H9 (cell line): ENCODE data around the gene HOMER3. TPM values are rescaled to one million over a fixed set of nuclear protein-coding genes. Genes with fewer than 3 reads are reported as not detected.

Source experiments
- DNase-seq: peaks from one replicate; pipeline ENCODE4 v3.0.0-alpha.2; 2017
- H2AFZ ChIP-seq: one replicate; pipeline ENCODE4 v1.6.1; 2013; ENCODE audit warnings: mild to moderate bottlenecking, low read length, control low read depth, moderate library complexity
- H2AK5ac ChIP-seq: 2 replicates; pipeline ENCODE4 v1.6.1; 2013; ENCODE audit warnings: low read length, control low read depth, mixed read lengths; ENCODE audit not compliant: insufficient read length
- H2BK120ac ChIP-seq: one replicate; pipeline ENCODE4 v1.6.1; 2013; ENCODE audit warnings: low read depth, mild to moderate bottlenecking, low read length, control low read depth, inconsistent platforms; ENCODE audit not compliant: poor library complexity, severe bottlenecking
- H2BK12ac ChIP-seq: 2 replicates; pipeline ENCODE4 v1.6.1; 2013; ENCODE audit warnings: low read length, control low read depth, mixed read lengths, low read depth; ENCODE audit not compliant: insufficient read length
- H2BK15ac ChIP-seq: 2 replicates; pipeline ENCODE4 v1.6.1; 2013; ENCODE audit warnings: low read depth, low read length, control low read depth
- H2BK20ac ChIP-seq: one replicate; pipeline ENCODE4 v1.6.1; 2013; ENCODE audit warnings: low read depth, mild to moderate bottlenecking, low read length, control low read depth, inconsistent platforms; ENCODE audit not compliant: poor library complexity, severe bottlenecking
- H2BK5ac ChIP-seq: 2 replicates; pipeline ENCODE4 v1.6.1; 2013; ENCODE audit warnings: low read length, control low read depth, mixed read lengths; ENCODE audit not compliant: insufficient read length
- H3K14ac ChIP-seq: 2 replicates; pipeline ENCODE4 v1.6.1; 2013; ENCODE audit warnings: low read length, control low read depth; ENCODE audit not compliant: insufficient read depth
- H3K18ac ChIP-seq: 2 replicates; pipeline ENCODE4 v1.6.1; 2013; ENCODE audit warnings: low read depth, mild to moderate bottlenecking, mixed read lengths, low read length, control low read depth; ENCODE audit not compliant: insufficient read length
- H3K23ac ChIP-seq: 2 replicates; pipeline ENCODE4 v1.6.1; 2013; ENCODE audit warnings: low read length, control low read depth, mixed read lengths, low read depth; ENCODE audit not compliant: insufficient read length
- H3K23me2 ChIP-seq: 2 replicates; pipeline ENCODE4 v1.6.1; 2013; ENCODE audit warnings: low read depth, mild to moderate bottlenecking, mixed read lengths, low read length, control low read depth; ENCODE audit not compliant: insufficient read length, poor library complexity, severe bottlenecking
- H3K27ac ChIP-seq: 2 replicates; pipeline ENCODE4 v1.5.1; 2013; ENCODE audit warnings: low read length, control low read depth, mixed read lengths, low read depth; ENCODE audit not compliant: insufficient read length
- H3K27me3 ChIP-seq: 2 replicates; pipeline ENCODE4 v1.6.1; 2013; ENCODE audit warnings: low read length, control low read depth, inconsistent platforms; ENCODE audit not compliant: insufficient read depth
- H3K4ac ChIP-seq: 2 replicates; pipeline ENCODE4 v1.6.1; 2013; ENCODE audit warnings: low read depth, mild to moderate bottlenecking, control low read depth, inconsistent platforms, low read length, moderate library complexity
- H3K4me1 ChIP-seq: 2 replicates; pipeline ENCODE4 v1.6.1; 2013; ENCODE audit warnings: low read length, control low read depth, inconsistent platforms; ENCODE audit not compliant: insufficient read depth
- H3K4me2 ChIP-seq: 2 replicates; pipeline ENCODE4 v1.6.1; 2013; ENCODE audit warnings: low read length, control low read depth, mixed read lengths; ENCODE audit not compliant: insufficient read length, insufficient read depth
- H3K56ac ChIP-seq: 2 replicates; pipeline ENCODE4 v1.6.1; 2013; ENCODE audit warnings: low read depth, mild to moderate bottlenecking, mixed read lengths, low read length, control low read depth; ENCODE audit not compliant: insufficient read length
- H3K79me1 ChIP-seq: 2 replicates; pipeline ENCODE4 v1.6.1; 2013; ENCODE audit warnings: low read depth, mild to moderate bottlenecking, moderate library complexity, low read length, control low read depth, inconsistent platforms; ENCODE audit not compliant: insufficient read depth, poor library complexity, severe bottlenecking
- H3K79me2 ChIP-seq: 2 replicates; pipeline ENCODE4 v1.6.1; 2013; ENCODE audit warnings: low read length, control low read depth, inconsistent platforms; ENCODE audit not compliant: insufficient read depth
- H3K9ac ChIP-seq: 2 replicates; pipeline ENCODE4 v1.6.1; 2013; ENCODE audit warnings: low read length, control low read depth, mixed read lengths; ENCODE audit not compliant: insufficient read length; ENCODE audit errors: extremely low read depth
- H3K9me3 ChIP-seq: one replicate; pipeline ENCODE4 v1.6.1; 2013; ENCODE audit warnings: low read depth, low read length, inconsistent platforms; ENCODE audit not compliant: control insufficient read depth
- H3T11ph ChIP-seq: one replicate; pipeline ENCODE4 v1.6.1; 2013; ENCODE audit warnings: mild to moderate bottlenecking, low read length, control low read depth, inconsistent platforms
- H4K20me1 ChIP-seq: one replicate; pipeline ENCODE4 v1.6.1; 2013; ENCODE audit not compliant: control insufficient read depth, insufficient read length, insufficient read depth
- H4K5ac ChIP-seq: 2 replicates; pipeline ENCODE4 v1.6.1; 2013; ENCODE audit warnings: low read depth, mild to moderate bottlenecking, mixed read lengths, low read length, control low read depth; ENCODE audit not compliant: insufficient read length
- H4K8ac ChIP-seq: replicated peaks from 2 replicates; pipeline ENCODE4 v1.6.1; 2013; ENCODE audit warnings: low read length, control low read depth, mixed read lengths, low read depth; ENCODE audit not compliant: insufficient read length
- H4K91ac ChIP-seq: 2 replicates; pipeline ENCODE4 v1.6.1; 2013; ENCODE audit warnings: low read depth, mild to moderate bottlenecking, moderate library complexity, mixed read lengths, low read length, control low read depth; ENCODE audit not compliant: insufficient read length
- H3K27ac Mint-ChIP-seq, 3 experiments: 2 replicates in 2 of 3; 3 replicates in 1 of 3; pipeline ENCODE4 v1.8.0; 2020 to 2021; ENCODE audit warnings: mixed read lengths in 3 of 3, mild to moderate bottlenecking in 1 of 3, moderate library complexity in 1 of 3
- H3K27me3 Mint-ChIP-seq: 2 replicates; pipeline ENCODE4 v1.8.0; 2021; ENCODE audit warnings: low read depth, mild to moderate bottlenecking, moderate library complexity, mixed read lengths
- H3K36me3 Mint-ChIP-seq, 3 experiments: 2 replicates in 2 of 3; 3 replicates in 1 of 3; pipeline ENCODE4 v1.8.0; 2020 to 2021; ENCODE audit warnings: low read depth in 3 of 3, mixed read lengths in 3 of 3; ENCODE audit not compliant: insufficient read depth in 1 of 3
- H3K4me1 Mint-ChIP-seq, 2 experiments: 2 replicates each; pipeline ENCODE4 v1.8.0; 2020; ENCODE audit warnings: mixed read lengths in 2 of 2
- H3K4me3 Mint-ChIP-seq, 2 experiments: 2 replicates in 1 of 2; 3 replicates in 1 of 2; pipeline ENCODE4 v1.8.0; 2020 to 2021; ENCODE audit warnings: mild to moderate bottlenecking in 2 of 2, mixed read lengths in 2 of 2, moderate library complexity in 1 of 2
- H3K9me3 Mint-ChIP-seq, 2 experiments: 2 replicates in 1 of 2; 3 replicates in 1 of 2; pipeline ENCODE4 v1.8.0; 2020; ENCODE audit warnings: mild to moderate bottlenecking in 2 of 2, mixed read lengths in 2 of 2, moderate library complexity in 1 of 2
- WGBS: extraction: QIAGEN DNeasy Blood & Tissue Kit; methylation state at CpG from one replicate; pipeline ENCODE4 v1.1.7; 2013; ENCODE audit warnings: missing lambda C conversion rate, low lambda C conversion rate, mixed read lengths; ENCODE audit not compliant: insufficient read length; ENCODE audit errors: extremely low coverage; 5-methylcytosine and 5-hydroxymethylcytosine counted together
- total RNA-seq: library from RNA; stranded (reverse); gene quantifications from 2 replicates; pipeline ENCODE4 v1.2.1, GENCODE V29; 2021
- TF ChIP-seq, protein P1 (sequence below): fragments of 200-600 bp; sonication (generic); conservative IDR thresholded peaks from 3 replicates; pipeline ENCODE4 v1.8.0; 2021; ENCODE audit warnings: antibody characterized with exemption, mild to moderate bottlenecking

HOMER3 gene
- total RNA-seq, 1 experiment from 2014 or later, result 20.2 TPM

DNA sequence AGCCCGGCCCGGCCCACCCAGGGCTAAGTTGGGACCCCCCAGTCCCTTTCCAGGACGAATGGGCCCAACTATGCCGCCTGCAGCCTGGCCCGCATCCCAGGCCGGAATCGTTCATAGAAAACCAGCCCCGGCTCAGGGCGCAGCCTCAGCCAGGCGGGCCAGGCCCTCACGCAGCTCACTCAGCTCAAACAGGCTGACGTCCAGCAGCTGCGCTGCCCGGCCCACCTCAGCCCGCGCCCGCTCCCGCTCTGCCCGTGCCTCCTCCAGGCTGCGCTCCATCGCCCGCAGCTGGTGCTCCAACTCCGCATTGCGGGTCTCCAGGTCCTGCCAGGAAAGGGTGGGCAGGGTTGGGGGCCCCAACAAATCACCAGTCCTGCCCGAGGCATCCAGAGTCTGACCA, 11.7 kb downstream of the HOMER3 start:
- H4K20me1 ChIP-seq, result no peaks in the 10 kb centered on the region

More for the DNA sequence above, 11.7 kb downstream of the HOMER3 start:
- Histone ChIP-seq H3K9me3 (no peaks in the 10 kb centered on the region), H3K9ac (no peak overlapping the region), H3K56ac (no peak overlapping the region), H2AK5ac (no peak overlapping the region), H3K14ac (no peak overlapping the region), H3K4me1 (no peaks in the 10 kb centered on the region), H2BK120ac (no peak overlapping the region), H3K4ac (no peak overlapping the region), H3K4me2 (no peak overlapping the region), H2BK15ac (no peak overlapping the region), H3K23me2 (peaks cover 3% of the 10 kb centered on the region), H3T11ph (no peak overlapping the region), H2AFZ (no peak overlapping the region), H3K23ac (no peak overlapping the region), H3K27me3 (no peaks in the 10 kb centered on the region), H3K79me2 (no peaks in the 10 kb centered on the region), H2BK20ac (no peak overlapping the region), H3K18ac (no peak overlapping the region), H3K79me1 (no peaks in the 10 kb centered on the region), H4K8ac (no peak overlapping the region), H4K91ac (no peak overlapping the region), H3K27ac (no peak overlapping the region), H2BK12ac (no peak overlapping the region), H4K5ac (no peak overlapping the region), H2BK5ac (no peak overlapping the region)
- no peak for DNase-seq
- WGBS, result no CpG with 5 or more reads among the region's 25 CpGs
- no peak overlapping the region; a peak in 1 of 5 replicates for H3K4me3 Mint-ChIP-seq
- no peaks in the 10 kb centered on the region; the same call in none of the 2 replicates for H3K27me3 Mint-ChIP-seq
- peaks cover 9 to 38% (median 34%) of the 10 kb centered on the region in 3 experiments for H3K36me3 Mint-ChIP-seq
- H3K4me1 Mint-ChIP-seq, result peaks cover 4 to 13% of the 10 kb centered on the region in 2 experiments
- 0 out of 7 replicates have a peak overlapping the region, but pooled peaks of 1 of the 3 experiments have one; percentile 47 for H3K27ac Mint-ChIP-seq
- TF ChIP-seq, protein P1, sequence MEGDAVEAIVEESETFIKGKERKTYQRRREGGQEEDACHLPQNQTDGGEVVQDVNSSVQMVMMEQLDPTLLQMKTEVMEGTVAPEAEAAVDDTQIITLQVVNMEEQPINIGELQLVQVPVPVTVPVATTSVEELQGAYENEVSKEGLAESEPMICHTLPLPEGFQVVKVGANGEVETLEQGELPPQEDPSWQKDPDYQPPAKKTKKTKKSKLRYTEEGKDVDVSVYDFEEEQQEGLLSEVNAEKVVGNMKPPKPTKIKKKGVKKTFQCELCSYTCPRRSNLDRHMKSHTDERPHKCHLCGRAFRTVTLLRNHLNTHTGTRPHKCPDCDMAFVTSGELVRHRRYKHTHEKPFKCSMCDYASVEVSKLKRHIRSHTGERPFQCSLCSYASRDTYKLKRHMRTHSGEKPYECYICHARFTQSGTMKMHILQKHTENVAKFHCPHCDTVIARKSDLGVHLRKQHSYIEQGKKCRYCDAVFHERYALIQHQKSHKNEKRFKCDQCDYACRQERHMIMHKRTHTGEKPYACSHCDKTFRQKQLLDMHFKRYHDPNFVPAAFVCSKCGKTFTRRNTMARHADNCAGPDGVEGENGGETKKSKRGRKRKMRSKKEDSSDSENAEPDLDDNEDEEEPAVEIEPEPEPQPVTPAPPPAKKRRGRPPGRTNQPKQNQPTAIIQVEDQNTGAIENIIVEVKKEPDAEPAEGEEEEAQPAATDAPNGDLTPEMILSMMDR, result no peak
- H3K9me3 Mint-ChIP-seq, result no peaks in the 10 kb centered on the region; a peak in 1 of 5 replicates
